Non-pigmented ciliary epithelial cell (primary cell): ENCODE measurements around the gene NAGLU.
"Not testable (repeated sequence)": the region's sequence is repeated elsewhere in the genome, so short reads cannot be mapped to it uniquely, and the experiment has no call there.

Source experiments
- DNase-seq: peaks from one replicate; pipeline ENCODE4 v3.0.0-alpha.2; 2010; ENCODE audit warnings: low read depth

The NAGLU gene

GRCh38 chr17:42521666-42522262 lies 14.3 kb upstream of the NAGLU start:
- no peak for DNase-seq

GRCh38 chr17:42522263-42522790 lies 13.7 kb upstream of the NAGLU start:
- DNase-seq: no peak

- DNase-seq: no peak
These were observed 13.2 kb upstream of the NAGLU start for GRCh38 chr17:42522798-42523278.

GRCh38 chr17:42525221-42525620 lies 10.8 kb upstream of the NAGLU start:
- no peak for DNase-seq

- DNase-seq: no peak
These were observed 10.0 kb upstream of the NAGLU start for GRCh38 chr17:42526031-42526444.

- no peak for DNase-seq
These were observed 8.1 kb upstream of the NAGLU start for GRCh38 chr17:42527932-42528331.

GRCh38 chr17:42529061-42529460 lies 7.0 kb upstream of the NAGLU start:
- DNase-seq: no peak

GRCh38 chr17:42530952-42531454 lies 5.0 kb upstream of the NAGLU start:
- no peak for DNase-seq

- no peak for DNase-seq
These were observed 4.3 kb upstream of the NAGLU start for GRCh38 chr17:42531455-42532354.

- no peak for DNase-seq
These were observed 640 bp upstream of the NAGLU start for GRCh38 chr17:42535155-42536047.

- DNase-seq: no peak
These were observed 523 bp downstream of the NAGLU start for GRCh38 chr17:42536372-42537155.

GRCh38 chr17:42537156-42537805 lies 1.2 kb downstream of the NAGLU start:
- DNase-seq: no peak

- DNase-seq: no peak
These were observed 1.9 kb downstream of the NAGLU start for GRCh38 chr17:42537826-42538451.

- DNase-seq: no peak
These were observed 2.4 kb downstream of the NAGLU start for GRCh38 chr17:42538482-42538881.

GRCh38 chr17:42540558-42540957 lies 4.5 kb downstream of the NAGLU start:
- not testable (repeated sequence) for DNase-seq

- no peak for DNase-seq
These were observed 5.2 kb downstream of the NAGLU start for GRCh38 chr17:42541041-42541833.

GRCh38 chr17:42543190-42544079 lies 7.4 kb downstream of the NAGLU start:
- no peak for DNase-seq

- DNase-seq: no peak
These were observed 8.8 kb downstream of the NAGLU start for GRCh38 chr17:42544874-42545283.
